Panc1 (cell line): Measurements from ENCODE around the gene SMIM5. TPM values are rescaled to one million over a fixed set of nuclear protein-coding genes. Genes with fewer than 3 reads are reported as not detected.

Experiments
- ATAC-seq: fragments of 200-7000 bp; cut with Tn5 transposase; 2 replicates; pipeline ENCODE4 v1.9.1; 2020; ENCODE audit warnings: mild to moderate bottlenecking, moderate library complexity
- BruUV-seq: library from RNA; stranded (reverse); fragments of 400-500 nt; replicated peaks from 2 replicates; lab custom pipeline; 2021; lab: Mats Ljungman, UMichigan
- CTCF ChIA-PET: fragments of 300-600 bp; sonication (Branson Sonifier 250); formaldehyde crosslinking; loops from one replicate; lab custom pipeline; 2022; ENCODE audit warnings: antibody characterized with exemption; lab: Charles Lee
- POLR2A ChIA-PET: fragments of 300-600 bp; sonication (Branson Sonifier 250); formaldehyde crosslinking; loops from one replicate; lab custom pipeline; 2022; ENCODE audit warnings: antibody characterized with exemption; lab: Charles Lee
- DNase-seq: peaks from one replicate; pipeline ENCODE4 v3.0.0-alpha.2; 2010; ENCODE audit warnings: low read depth, low spot score
- H3K27ac ChIP-seq: 2 replicates; pipeline ENCODE4 v1.5.1; 2011; ENCODE audit warnings: mild to moderate bottlenecking, low read length, inconsistent platforms
- H3K27me3 ChIP-seq: fragments of 200-500 bp; sonication (Bioruptor generic); 2 replicates; pipeline ENCODE4 v1.6.0; 2014; ENCODE audit warnings: low read length, inconsistent platforms; ENCODE audit not compliant: control insufficient read depth, insufficient read depth
- H3K36me3 ChIP-seq: fragments of 200-500 bp; sonication (Bioruptor generic); 2 replicates; pipeline ENCODE4 v1.5.1; 2014; ENCODE audit warnings: inconsistent platforms, mild to moderate bottlenecking, low read length, moderate library complexity; ENCODE audit not compliant: control insufficient read depth, insufficient read depth
- H3K4me1 ChIP-seq: 2 replicates; pipeline ENCODE4 v1.5.1; 2011; ENCODE audit warnings: inconsistent platforms, mild to moderate bottlenecking, low read length, moderate library complexity; ENCODE audit not compliant: control insufficient read depth, insufficient read depth
- H3K4me3 ChIP-seq, 2 experiments: 2 replicates each; pipeline ENCODE4 v1.5.1; 2011 to 2012; ENCODE audit warnings: low read depth in 2 of 2, low read length in 2 of 2, mild to moderate bottlenecking in 2 of 2, inconsistent platforms in 1 of 2, moderate library complexity in 1 of 2
- H3K9me3 ChIP-seq: fragments of 200-500 bp; sonication (Bioruptor generic); 2 replicates; pipeline ENCODE4 v1.5.1; 2014; ENCODE audit warnings: low read depth, mild to moderate bottlenecking, inconsistent platforms, low read length, moderate library complexity; ENCODE audit not compliant: control insufficient read depth, insufficient read depth
- CTCF ChIP-seq: fragments of 450-650 bp; IDR thresholded peaks from 2 replicates; pipeline ENCODE4 v1.5.1; 2017; ENCODE audit warnings: mild to moderate bottlenecking
- POLR2AphosphoS5 ChIP-seq: IDR thresholded peaks from 2 replicates; pipeline ENCODE4 v1.6.1; 2012; ENCODE audit warnings: mild to moderate bottlenecking, low read depth, low read length, moderate library complexity
- REST ChIP-seq, 2 experiments: IDR thresholded peaks; 2 replicates each; pipeline ENCODE4 v1.6.1; 2011 to 2012; ENCODE audit warnings: low read depth in 2 of 2, control low read depth in 1 of 2, low read length in 1 of 2, mild to moderate bottlenecking in 1 of 2, moderate library complexity in 1 of 2; ENCODE audit not compliant: insufficient read depth in 1 of 2
- SIN3A ChIP-seq: IDR thresholded peaks from 2 replicates; pipeline ENCODE4 v1.6.1; 2012; ENCODE audit warnings: low read depth, mild to moderate bottlenecking, low read length, moderate library complexity, borderline replicate concordance; ENCODE audit not compliant: insufficient read depth
- TCF7L2 ChIP-seq: IDR thresholded peaks from 2 replicates; pipeline ENCODE4 v1.6.1; 2011; ENCODE audit warnings: mild to moderate bottlenecking, low read depth, low read length, inconsistent platforms
- in situ Hi-C: cut with HindIII; loops from 2 replicates; pipeline ENCODE4 v1.10.0; 2016; ENCODE audit warnings: low sequenced_read_pairs, low pct_unique_long_range_greater_than_20kb
- intact Hi-C: fragments of 100-400 bp; cut with micrococcal nuclease; formaldehyde crosslinking; loops from one replicate; pipeline ENCODE4 v1.10.0; 2022; ENCODE audit not compliant: unreplicated experiment
- total RNA-seq: library from RNA; stranded (reverse); gene quantifications from one replicate; pipeline ENCODE4 v1.2.1, GENCODE V29; 2021; ENCODE audit not compliant: unreplicated experiment

The SMIM5 gene
- total RNA-seq, 1 experiment from 2014 or later, result 0.10 TPM

- Histone ChIP-seq H3K4me1 (no peaks in the 10 kb centered on the region), H3K27me3 (no peaks in the 10 kb centered on the region), H3K4me3 (no peak overlapping the region), H3K9me3 (no peaks in the 10 kb centered on the region), H3K27ac (no peak overlapping the region), H3K36me3 (no peaks in the 10 kb centered on the region)
- intact Hi-C loops, result no loop called here
- ATAC-seq (peak; percentile 75), DNase-seq (no peak)
- ChIA-PET POLR2A (no interaction called here), CTCF (interaction anchor here (0.5 to 3.5 kb wide), 7 partner anchors 13 to 558 kb away, joined by 3 to 45 read pairs (median 4); partner anchors contain the start of genes RECQL5, SAP30BP and SMIM5)
- TF ChIP-seq REST (IDR thresholded peaks at IDR 0.05; ENCODE audit: insufficient read depth in 1 of 2, low read depth in 2 of 2, low read length in 1 of 2), result no peak
- peak; percentile 49; the same call in 1 of the 2 replicates for TF ChIP-seq TCF7L2
- no peak for TF ChIP-seq CTCF
- TF ChIP-seq SIN3A, result no peak
- TF ChIP-seq POLR2AphosphoS5, result no peak
- in situ Hi-C loops, result no loop called here
- TSS peak; percentile 32 for BruUV-seq
Measured at GRCh38 chr17:75654176-75654575, 20.9 kb downstream of the SMIM5 start.

- H3K36me3 ChIP-seq, result peaks cover 2% of the 10 kb centered on the region; the same call in 1 of the 2 replicates
- POLR2A ChIA-PET, result no interaction called here
Measured at GRCh38 chr17:75658237-75658636, 25.0 kb downstream of the SMIM5 start.

More at GRCh38 chr17:75658237-75658636, 25.0 kb downstream of the SMIM5 start:
- intact Hi-C loops, result no loop called here
- CTCF ChIA-PET, result interaction anchor here (0.6 to 1.5 kb wide), 2 partner anchors 25 to 30 kb away, joined by 3 to 8 read pairs; partner anchors contain the start of gene SMIM5
- H3K27me3 ChIP-seq, result no peaks in the 10 kb centered on the region
- no peak overlapping the region for H3K27ac ChIP-seq
- no peak for ATAC-seq
- no peaks in the 10 kb centered on the region for H3K4me1 ChIP-seq
- in situ Hi-C loops, result no loop called here
- TF ChIP-seq REST (IDR thresholded peaks at IDR 0.05; ENCODE audit: insufficient read depth in 1 of 2, low read depth in 2 of 2, low read length in 1 of 2) (no peak), TCF7L2 (no peak), CTCF (no peak), SIN3A (no peak), POLR2AphosphoS5 (no peak)
- no peak for DNase-seq
- H3K9me3 ChIP-seq, result no peaks in the 10 kb centered on the region
- no peak overlapping the region for H3K4me3 ChIP-seq
- no TSS peak for BruUV-seq
